H1 (cell line): ENCODE data around the gene FAM161A.

ENCODE experiments used
- POLR2A ChIP-seq, 2 experiments: IDR thresholded peaks; 1 replicate in 1 of 2; 2 replicates in 1 of 2; pipeline ENCODE4 v1.6.1; 2011; ENCODE audit warnings: low read depth in 2 of 2, low read length in 2 of 2, mild to moderate bottlenecking in 2 of 2; ENCODE audit errors: control extremely low read depth in 1 of 2
- YY1 ChIP-seq: IDR thresholded peaks from 2 replicates; pipeline ENCODE4 v1.6.1; 2011; ENCODE audit warnings: low read depth, mild to moderate bottlenecking, low read length
- TF ChIP-seq, protein P1 (sequence below), 3 experiments: IDR thresholded peaks; 1 replicate in 2 of 3; 2 replicates in 1 of 3; pipeline versions ENCODE4 v1.5.1 to v1.6.1; 2011; ENCODE audit warnings: low read length in 3 of 3, mild to moderate bottlenecking in 3 of 3, inconsistent platforms in 2 of 3, low read depth in 1 of 3, moderate library complexity in 1 of 3; ENCODE audit not compliant: insufficient read depth in 1 of 3; ENCODE audit errors: control extremely low read depth in 1 of 3

DNA sequence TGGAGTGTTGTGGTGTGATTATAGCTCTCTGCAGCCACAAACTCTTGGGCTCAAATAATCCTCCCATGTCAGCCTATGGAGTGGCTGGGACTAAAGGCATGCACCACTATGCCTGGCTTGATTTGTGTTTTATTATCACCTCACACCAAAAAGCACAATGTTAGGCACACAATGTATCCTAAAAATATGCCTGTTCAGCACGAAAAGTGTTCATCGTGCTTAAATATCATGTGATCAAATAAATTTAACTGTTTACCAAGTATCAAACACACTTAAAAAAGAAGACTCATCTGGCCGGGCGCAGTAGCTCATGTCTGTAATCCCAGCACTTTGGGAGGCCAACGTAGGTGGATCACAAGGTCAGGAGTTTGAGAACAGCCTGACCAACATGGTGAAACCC lies 29.0 kb upstream of the FAM161A start:
- TF ChIP-seq POLR2A (IDR thresholded peaks at IDR 0.05; ENCODE audit: control extremely low read depth in 1 of 2, low read depth in 2 of 2, low read length in 2 of 2) (no peak; a peak in 1 of 3 replicates), YY1 (no peak)
- TF ChIP-seq, protein P1, sequence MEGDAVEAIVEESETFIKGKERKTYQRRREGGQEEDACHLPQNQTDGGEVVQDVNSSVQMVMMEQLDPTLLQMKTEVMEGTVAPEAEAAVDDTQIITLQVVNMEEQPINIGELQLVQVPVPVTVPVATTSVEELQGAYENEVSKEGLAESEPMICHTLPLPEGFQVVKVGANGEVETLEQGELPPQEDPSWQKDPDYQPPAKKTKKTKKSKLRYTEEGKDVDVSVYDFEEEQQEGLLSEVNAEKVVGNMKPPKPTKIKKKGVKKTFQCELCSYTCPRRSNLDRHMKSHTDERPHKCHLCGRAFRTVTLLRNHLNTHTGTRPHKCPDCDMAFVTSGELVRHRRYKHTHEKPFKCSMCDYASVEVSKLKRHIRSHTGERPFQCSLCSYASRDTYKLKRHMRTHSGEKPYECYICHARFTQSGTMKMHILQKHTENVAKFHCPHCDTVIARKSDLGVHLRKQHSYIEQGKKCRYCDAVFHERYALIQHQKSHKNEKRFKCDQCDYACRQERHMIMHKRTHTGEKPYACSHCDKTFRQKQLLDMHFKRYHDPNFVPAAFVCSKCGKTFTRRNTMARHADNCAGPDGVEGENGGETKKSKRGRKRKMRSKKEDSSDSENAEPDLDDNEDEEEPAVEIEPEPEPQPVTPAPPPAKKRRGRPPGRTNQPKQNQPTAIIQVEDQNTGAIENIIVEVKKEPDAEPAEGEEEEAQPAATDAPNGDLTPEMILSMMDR (IDR thresholded peaks at IDR 0.05; ENCODE audit: control extremely low read depth in 1 of 3, insufficient read depth in 1 of 3, low read depth in 1 of 3, low read length in 3 of 3), result no peak
